HEK293 (cell line): ENCODE results near the gene STX11.
A peak's percentile ranks its signal among the peaks of the same experiment; 100 is the strongest.

ENCODE experiments used
- CTCF ChIA-PET: fragments of 350-600 bp; formaldehyde crosslinking; extraction: SDS; loops from one replicate; lab custom pipeline; 2021; ENCODE audit warnings: antibody characterized with exemption; lab: Yijun Ruan, JAX
- POLR2A ChIA-PET: fragments of 300-600 bp; formaldehyde crosslinking; extraction: SDS; loops from one replicate; lab custom pipeline; 2020; ENCODE audit warnings: antibody characterized with exemption, inconsistent platforms; lab: Yijun Ruan, JAX
- H3K27ac ChIP-seq: fragments of 200-500 bp; sonication (Bioruptor generic); 2 replicates; pipeline ENCODE4 v1.5.1; 2014; ENCODE audit warnings: low read depth, low read length, control low read depth, inconsistent platforms; ENCODE audit errors: extremely low read depth
- H3K36me3 ChIP-seq, 2 experiments: fragments of 200-500 bp in 1 of 2; sonication (Bioruptor generic) in 1 of 2; 1 replicate in 1 of 2; 2 replicates in 1 of 2; pipeline ENCODE4 v1.5.1; 2014 to 2017; ENCODE audit warnings: inconsistent platforms in 2 of 2, low read length in 2 of 2; ENCODE audit not compliant: control insufficient read depth in 2 of 2, insufficient read depth in 1 of 2
- H3K4me1 ChIP-seq: fragments of 200-500 bp; sonication (Bioruptor generic); 2 replicates; pipeline ENCODE4 v1.5.1; 2014; ENCODE audit warnings: mild to moderate bottlenecking, low read length, inconsistent platforms; ENCODE audit not compliant: control insufficient read depth, insufficient read depth
- H3K4me3 ChIP-seq: 2 replicates; pipeline ENCODE4 v1.5.1; 2011; ENCODE audit warnings: low read depth, mild to moderate bottlenecking, control low read depth, low read length, moderate library complexity
- H3K9me3 ChIP-seq: fragments of 200-500 bp; sonication (Bioruptor generic); 2 replicates; pipeline ENCODE4 v1.5.1; 2014; ENCODE audit warnings: low read depth, low read length, inconsistent platforms; ENCODE audit not compliant: control insufficient read depth, insufficient read depth
- GFI1B ChIP-seq: fragments of 450-650 bp; formaldehyde crosslinking; IDR thresholded peaks from 2 replicates; pipeline ENCODE4 v1.5.1; 2016; ENCODE audit warnings: missing biosample characterization, missing genetic modification characterization
- HOXD13 ChIP-seq: sonication (generic); formaldehyde crosslinking; IDR thresholded peaks from 2 replicates; pipeline ENCODE4 v1.8.0; 2022; ENCODE audit warnings: missing genetic modification reagents, borderline replicate concordance
- PRDM10 ChIP-seq: fragments of 450-650 bp; formaldehyde crosslinking; IDR thresholded peaks from 2 replicates; pipeline ENCODE4 v1.5.1; 2016; ENCODE audit warnings: missing biosample characterization, missing genetic modification characterization
- ZBTB1 ChIP-seq: fragments of 450-650 bp; formaldehyde crosslinking; IDR thresholded peaks from 2 replicates; pipeline ENCODE4 v1.5.1; 2016; ENCODE audit warnings: missing biosample characterization, missing genetic modification characterization
- ZBTB10 ChIP-seq: fragments of 450-650 bp; formaldehyde crosslinking; IDR thresholded peaks from 2 replicates; pipeline ENCODE4 v1.5.1; 2016; ENCODE audit warnings: missing biosample characterization, missing genetic modification characterization
- ZBTB11 ChIP-seq: fragments of 450-650 bp; formaldehyde crosslinking; conservative IDR thresholded peaks from 2 replicates; pipeline ENCODE4 v1.5.1; 2016; ENCODE audit warnings: low read depth, missing biosample characterization, missing genetic modification characterization
- ZBTB21 ChIP-seq: fragments of 450-650 bp; formaldehyde crosslinking; IDR thresholded peaks from 2 replicates; pipeline ENCODE4 v1.5.1; 2017; ENCODE audit warnings: missing biosample characterization, missing genetic modification characterization
- ZBTB6 ChIP-seq: fragments of 450-650 bp; formaldehyde crosslinking; IDR thresholded peaks from 2 replicates; pipeline ENCODE4 v1.5.1; 2017; ENCODE audit warnings: missing biosample characterization, missing genetic modification characterization
- ZFP37 ChIP-seq: fragments of 450-650 bp; formaldehyde crosslinking; IDR thresholded peaks from 2 replicates; pipeline ENCODE4 v1.5.1; 2016; ENCODE audit warnings: missing biosample characterization, missing genetic modification characterization
- ZNF155 ChIP-seq: fragments of 450-650 bp; formaldehyde crosslinking; IDR thresholded peaks from 2 replicates; pipeline ENCODE4 v1.5.1; 2016; ENCODE audit warnings: missing biosample characterization, missing genetic modification characterization
- ZNF16 ChIP-seq: fragments of 450-650 bp; formaldehyde crosslinking; IDR thresholded peaks from 2 replicates; pipeline ENCODE4 v1.5.1; 2016; ENCODE audit warnings: low read depth, missing biosample characterization, missing genetic modification characterization
- ZNF202 ChIP-seq: fragments of 450-650 bp; formaldehyde crosslinking; IDR thresholded peaks from 2 replicates; pipeline ENCODE4 v1.5.1; 2016; ENCODE audit warnings: missing biosample characterization, missing genetic modification characterization, borderline replicate concordance
- ZNF223 ChIP-seq: fragments of 450-650 bp; formaldehyde crosslinking; IDR thresholded peaks from 2 replicates; pipeline ENCODE4 v1.5.1; 2016; ENCODE audit warnings: missing biosample characterization, missing genetic modification characterization
- ZNF280C ChIP-seq: fragments of 450-650 bp; formaldehyde crosslinking; IDR thresholded peaks from 2 replicates; pipeline ENCODE4 v1.5.1; 2016; ENCODE audit warnings: missing biosample characterization, missing genetic modification characterization
- ZNF488 ChIP-seq: fragments of 450-650 bp; formaldehyde crosslinking; IDR thresholded peaks from 2 replicates; pipeline ENCODE4 v1.5.1; 2016; ENCODE audit warnings: missing biosample characterization, missing genetic modification characterization
- ZNF521 ChIP-seq: fragments of 450-650 bp; formaldehyde crosslinking; IDR thresholded peaks from 2 replicates; pipeline ENCODE4 v1.5.1; 2017; ENCODE audit warnings: missing biosample characterization, mild to moderate bottlenecking, missing genetic modification characterization
- ZNF585B ChIP-seq: fragments of 450-650 bp; formaldehyde crosslinking; IDR thresholded peaks from 2 replicates; pipeline ENCODE4 v1.5.1; 2016; ENCODE audit warnings: missing biosample characterization, missing genetic modification characterization
- ZSCAN16 ChIP-seq: fragments of 450-650 bp; formaldehyde crosslinking; IDR thresholded peaks from 2 replicates; pipeline ENCODE4 v1.5.1; 2016; ENCODE audit warnings: missing biosample characterization, missing genetic modification characterization

Gene STX11

GRCh38 chr6:144215402-144215931 lies 65.2 kb downstream of the STX11 start:
- Histone ChIP-seq H3K27ac (peak overlapping the region; percentile 78), H3K9me3 (no peaks in the 10 kb centered on the region), H3K36me3 (no peaks in the 10 kb centered on the region), H3K4me1 (no peaks in the 10 kb centered on the region), H3K4me3 (peak overlapping the region; percentile 68)
- ChIA-PET CTCF (interaction anchor here (1.2 to 1.8 kb wide), 3 partner anchors 108 to 111 kb away, joined by 3 to 5 read pairs (median 5); no protein-coding TSS in a partner anchor), POLR2A (no interaction called here)
- TF ChIP-seq PRDM10 (tag by site-specific recombination) (peak; percentile 89), ZNF223 (0 out of 2 replicates have a peak, but pooled peaks have one; percentile 2), ZNF280C (no peak)

- CTCF ChIA-PET = interaction anchor here (0.5 to 3.6 kb wide), 16 partner anchors 9 to 290 kb away, joined by 3 to 19 read pairs (median 4); no protein-coding TSS in a partner anchor
- Histone ChIP-seq H3K36me3 (no peaks in the 10 kb centered on the region), H3K27ac (peak overlapping the region; percentile 78), H3K9me3 (no peaks in the 10 kb centered on the region), H3K4me3 (peak overlapping the region; percentile 68), H3K4me1 (no peaks in the 10 kb centered on the region)
- POLR2A ChIA-PET = interaction anchor here (0.9 to 1.2 kb wide), 7 partner anchors 16 to 198 kb away, joined by 3 to 8 read pairs (median 3); partner anchors contain the start of gene UTRN
- TF ChIP-seq ZBTB11 (tag by site-specific recombination) (no peak), ZNF16 (tag by site-specific recombination) (0 out of 2 replicates have a peak, but pooled peaks have one; percentile 14), ZNF488 (tag by site-specific recombination) (no peak), ZBTB1 (tag by site-specific recombination) (no peak), ZNF155 (tag by site-specific recombination) (no peak), ZSCAN16 (tag by site-specific recombination) (no peak), HOXD13 (CRISPR knock-in tag) (no peak), ZNF521 (tag by site-specific recombination) (no peak), ZBTB6 (tag by site-specific recombination) (peak; percentile 48), ZFP37 (tag by site-specific recombination) (peak; percentile 81), ZBTB21 (tag by site-specific recombination) (peak; percentile 64), ZNF585B (tag by site-specific recombination) (no peak), ZBTB10 (peak; percentile 81), GFI1B (tag by site-specific recombination) (no peak), ZNF202 (tag by site-specific recombination) (no peak)
Measured at GRCh38 chr6:144215932-144216667, 65.8 kb downstream of the STX11 start.
